HEK293 (cell line): ENCODE results near the gene ZBP1.

ENCODE experiments used
- KLF1 ChIP-seq: fragments of 450-650 bp; formaldehyde crosslinking; IDR thresholded peaks from 2 replicates; pipeline ENCODE4 v1.5.1; 2016; ENCODE audit warnings: missing biosample characterization, missing genetic modification characterization
- PRDM1 ChIP-seq: fragments of 450-650 bp; formaldehyde crosslinking; IDR thresholded peaks from 2 replicates; pipeline ENCODE4; 2016; ENCODE audit warnings: missing biosample characterization, missing genetic modification characterization
- SALL2 ChIP-seq: fragments of 450-650 bp; formaldehyde crosslinking; IDR thresholded peaks from 2 replicates; pipeline ENCODE4 v1.5.0; 2017; ENCODE audit warnings: missing biosample characterization, mild to moderate bottlenecking, missing genetic modification characterization, borderline replicate concordance
- SCRT1 ChIP-seq: fragments of 450-650 bp; formaldehyde crosslinking; IDR thresholded peaks from 2 replicates; pipeline ENCODE4 v1.5.1; 2016; ENCODE audit warnings: missing biosample characterization, missing genetic modification characterization, borderline replicate concordance
- SP3 ChIP-seq: fragments of 450-650 bp; formaldehyde crosslinking; IDR thresholded peaks from 2 replicates; pipeline ENCODE4 v1.5.1; 2016; ENCODE audit warnings: missing biosample characterization, missing genetic modification characterization
- TCF7L2 ChIP-seq: IDR thresholded peaks from 2 replicates; pipeline ENCODE4 v1.6.1; 2011; ENCODE audit warnings: low read depth, mild to moderate bottlenecking, inconsistent platforms, low read length, moderate library complexity, borderline replicate concordance
- ZEB2 ChIP-seq: fragments of 450-650 bp; formaldehyde crosslinking; IDR thresholded peaks from 2 replicates; pipeline ENCODE4 v1.5.1; 2016; ENCODE audit warnings: missing biosample characterization, missing genetic modification characterization
- ZIC2 ChIP-seq: fragments of 450-650 bp; formaldehyde crosslinking; IDR thresholded peaks from 2 replicates; pipeline ENCODE4 v1.5.1; 2016; ENCODE audit warnings: missing biosample characterization, missing genetic modification characterization
- ZNF140 ChIP-seq: fragments of 450-650 bp; formaldehyde crosslinking; IDR thresholded peaks from 2 replicates; pipeline ENCODE4 v1.5.1; 2016; ENCODE audit warnings: missing biosample characterization, missing genetic modification characterization
- ZNF146 ChIP-seq: fragments of 450-650 bp; formaldehyde crosslinking; IDR thresholded peaks from 2 replicates; pipeline ENCODE4 v1.5.1; 2016; ENCODE audit warnings: missing biosample characterization, missing genetic modification characterization
- ZNF184 ChIP-seq: fragments of 450-650 bp; IDR thresholded peaks from 2 replicates; pipeline ENCODE4 v1.5.1; 2018; ENCODE audit warnings: missing biosample characterization, mild to moderate bottlenecking, missing genetic modification characterization
- ZNF248 ChIP-seq: fragments of 450-650 bp; formaldehyde crosslinking; IDR thresholded peaks from 2 replicates; pipeline ENCODE4 v1.5.1; 2017; ENCODE audit warnings: missing biosample characterization, missing genetic modification characterization
- ZNF274 ChIP-seq, 2 experiments: fragments of 200-500 bp in 1 of 2; fragments of 450-650 bp in 1 of 2; sonication (Bioruptor generic) in 1 of 2; formaldehyde crosslinking in 1 of 2; IDR thresholded peaks; 2 replicates each; pipeline versions ENCODE4 v1.5.1 to v1.6.1; 2014 to 2016; ENCODE audit warnings: borderline replicate concordance in 1 of 2, inconsistent platforms in 1 of 2, low read length in 1 of 2, missing biosample characterization in 1 of 2, missing genetic modification characterization in 1 of 2
- ZNF292 ChIP-seq: fragments of 450-650 bp; formaldehyde crosslinking; IDR thresholded peaks from 2 replicates; pipeline ENCODE4 v1.5.1; 2016; ENCODE audit warnings: low read depth, missing biosample characterization, missing genetic modification characterization, borderline replicate concordance
- ZNF302 ChIP-seq: fragments of 450-650 bp; formaldehyde crosslinking; IDR thresholded peaks from 2 replicates; pipeline ENCODE4 v1.5.1; 2016; ENCODE audit warnings: missing biosample characterization, missing genetic modification characterization, low read depth
- ZNF366 ChIP-seq: fragments of 450-650 bp; formaldehyde crosslinking; conservative IDR thresholded peaks from 2 replicates; pipeline ENCODE4 v1.5.1; 2016; ENCODE audit warnings: missing biosample characterization, missing genetic modification characterization
- ZNF555 ChIP-seq: fragments of 450-650 bp; formaldehyde crosslinking; conservative IDR thresholded peaks from 2 replicates; pipeline ENCODE4 v1.5.1; 2017; ENCODE audit warnings: missing biosample characterization, mild to moderate bottlenecking, missing genetic modification characterization, inconsistent platforms
- ZNF571 ChIP-seq: fragments of 450-650 bp; formaldehyde crosslinking; IDR thresholded peaks from 2 replicates; pipeline ENCODE4 v1.5.0; 2017; ENCODE audit warnings: missing biosample characterization, missing genetic modification characterization
- ZNF585B ChIP-seq: fragments of 450-650 bp; formaldehyde crosslinking; IDR thresholded peaks from 2 replicates; pipeline ENCODE4 v1.5.1; 2016; ENCODE audit warnings: missing biosample characterization, missing genetic modification characterization
- ZNF747 ChIP-seq: fragments of 450-650 bp; formaldehyde crosslinking; IDR thresholded peaks from 2 replicates; pipeline ENCODE4 v1.5.1; 2016; ENCODE audit warnings: missing biosample characterization, missing genetic modification characterization
- ZSCAN16 ChIP-seq: fragments of 450-650 bp; formaldehyde crosslinking; IDR thresholded peaks from 2 replicates; pipeline ENCODE4 v1.5.1; 2016; ENCODE audit warnings: missing biosample characterization, missing genetic modification characterization
- TF ChIP-seq, protein P1 (sequence below): fragments of 450-650 bp; formaldehyde crosslinking; IDR thresholded peaks from 2 replicates; pipeline ENCODE4 v1.5.1; 2016; ENCODE audit warnings: missing biosample characterization, missing genetic modification characterization
- TF ChIP-seq, protein P2 (sequence below): fragments of 450-650 bp; formaldehyde crosslinking; IDR thresholded peaks from 2 replicates; pipeline ENCODE4 v1.5.1; 2016; ENCODE audit warnings: missing biosample characterization, missing genetic modification characterization
- TF ChIP-seq, protein P3 (sequence below): sonication (generic); formaldehyde crosslinking; IDR thresholded peaks from 2 replicates; pipeline ENCODE4 v1.8.1; 2022; ENCODE audit warnings: mild to moderate bottlenecking, moderate library complexity, missing genetic modification reagents
- TF ChIP-seq, protein P4 (sequence below): fragments of 450-650 bp; formaldehyde crosslinking; IDR thresholded peaks from 2 replicates; pipeline ENCODE4 v1.5.1; 2017; ENCODE audit warnings: missing biosample characterization, missing genetic modification characterization
- TF ChIP-seq, protein P5 (sequence below): fragments of 450-650 bp; formaldehyde crosslinking; IDR thresholded peaks from 2 replicates; pipeline ENCODE4 v1.5.1; 2016; ENCODE audit warnings: missing biosample characterization, missing genetic modification characterization, low read depth
- TF ChIP-seq, protein P6 (sequence below): fragments of 450-650 bp; formaldehyde crosslinking; IDR thresholded peaks from 2 replicates; pipeline ENCODE4 v1.5.1; 2016; ENCODE audit warnings: missing biosample characterization, missing genetic modification characterization
- TF ChIP-seq, protein P7 (sequence below): fragments of 450-650 bp; formaldehyde crosslinking; IDR thresholded peaks from 2 replicates; pipeline ENCODE4 v1.5.1; 2016; ENCODE audit warnings: missing biosample characterization, missing genetic modification characterization, borderline replicate concordance

Gene ZBP1

DNA sequence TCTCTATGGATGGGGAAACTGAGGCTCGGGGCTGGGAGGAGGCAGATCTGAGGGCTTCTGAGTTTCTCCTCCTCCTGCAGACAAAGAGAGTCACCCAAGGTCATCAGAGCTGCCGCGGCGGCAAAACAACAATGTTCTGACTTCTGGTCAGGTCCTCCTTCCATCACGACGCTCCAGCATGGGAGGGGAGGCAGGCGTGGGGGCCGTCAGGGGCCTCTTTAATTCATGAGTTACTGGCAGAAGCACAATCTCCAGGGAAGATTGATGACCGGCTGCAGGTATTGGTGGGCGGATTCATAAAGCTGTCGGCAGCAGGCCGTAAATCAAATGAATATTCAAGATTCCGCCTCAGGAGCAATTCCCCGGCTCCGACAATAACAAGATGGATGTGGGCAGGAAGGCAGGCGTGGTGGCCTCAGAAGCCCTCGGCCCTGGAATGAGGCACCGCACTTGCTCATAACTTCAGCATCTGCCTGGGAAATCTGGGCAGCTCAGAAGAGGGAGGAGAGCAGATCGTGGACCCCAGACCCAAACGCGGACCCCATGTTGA is 40.3 kb downstream of the ZBP1 start (continued):
- TF ChIP-seq ZNF248 (tag by site-specific recombination) (no peak), SCRT1 (peak; percentile 55; the same call in 1 of the 2 replicates), ZSCAN16 (tag by site-specific recombination) (no peak), PRDM1 (tag by site-specific recombination) (no peak), TCF7L2 (peak; percentile 37; the same call in 1 of the 2 replicates), ZNF366 (tag by site-specific recombination) (peak; percentile 68; the same call in 1 of the 2 replicates), KLF1 (tag by site-specific recombination) (peak; percentile 83), ZNF555 (tag by site-specific recombination) (no peak), ZNF146 (tag by site-specific recombination) (peak; percentile 14; the same call in 1 of the 2 replicates), ZNF292 (tag by site-specific recombination) (no peak), ZNF571 (tag by site-specific recombination) (no peak), ZNF274 (IDR thresholded peaks at IDR 0.05; ENCODE audit: low read length) (no peak), ZNF274 (tag by site-specific recombination; IDR thresholded peaks at IDR 0.05; ENCODE audit: borderline replicate concordance) (no peak), ZNF140 (tag by site-specific recombination) (no peak), ZNF747 (tag by site-specific recombination) (no peak), ZIC2 (peak; percentile 57), SALL2 (tag by site-specific recombination) (no peak), ZEB2 (tag by site-specific recombination) (peak; percentile 84), SP3 (tag by site-specific recombination) (no peak), ZNF585B (tag by site-specific recombination) (no peak), ZNF184 (no peak), ZNF302 (no peak)
- TF ChIP-seq, protein P1, sequence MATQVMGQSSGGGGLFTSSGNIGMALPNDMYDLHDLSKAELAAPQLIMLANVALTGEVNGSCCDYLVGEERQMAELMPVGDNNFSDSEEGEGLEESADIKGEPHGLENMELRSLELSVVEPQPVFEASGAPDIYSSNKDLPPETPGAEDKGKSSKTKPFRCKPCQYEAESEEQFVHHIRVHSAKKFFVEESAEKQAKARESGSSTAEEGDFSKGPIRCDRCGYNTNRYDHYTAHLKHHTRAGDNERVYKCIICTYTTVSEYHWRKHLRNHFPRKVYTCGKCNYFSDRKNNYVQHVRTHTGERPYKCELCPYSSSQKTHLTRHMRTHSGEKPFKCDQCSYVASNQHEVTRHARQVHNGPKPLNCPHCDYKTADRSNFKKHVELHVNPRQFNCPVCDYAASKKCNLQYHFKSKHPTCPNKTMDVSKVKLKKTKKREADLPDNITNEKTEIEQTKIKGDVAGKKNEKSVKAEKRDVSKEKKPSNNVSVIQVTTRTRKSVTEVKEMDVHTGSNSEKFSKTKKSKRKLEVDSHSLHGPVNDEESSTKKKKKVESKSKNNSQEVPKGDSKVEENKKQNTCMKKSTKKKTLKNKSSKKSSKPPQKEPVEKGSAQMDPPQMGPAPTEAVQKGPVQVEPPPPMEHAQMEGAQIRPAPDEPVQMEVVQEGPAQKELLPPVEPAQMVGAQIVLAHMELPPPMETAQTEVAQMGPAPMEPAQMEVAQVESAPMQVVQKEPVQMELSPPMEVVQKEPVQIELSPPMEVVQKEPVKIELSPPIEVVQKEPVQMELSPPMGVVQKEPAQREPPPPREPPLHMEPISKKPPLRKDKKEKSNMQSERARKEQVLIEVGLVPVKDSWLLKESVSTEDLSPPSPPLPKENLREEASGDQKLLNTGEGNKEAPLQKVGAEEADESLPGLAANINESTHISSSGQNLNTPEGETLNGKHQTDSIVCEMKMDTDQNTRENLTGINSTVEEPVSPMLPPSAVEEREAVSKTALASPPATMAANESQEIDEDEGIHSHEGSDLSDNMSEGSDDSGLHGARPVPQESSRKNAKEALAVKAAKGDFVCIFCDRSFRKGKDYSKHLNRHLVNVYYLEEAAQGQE (tag by site-specific recombination) = no peak
- TF ChIP-seq, protein P2, sequence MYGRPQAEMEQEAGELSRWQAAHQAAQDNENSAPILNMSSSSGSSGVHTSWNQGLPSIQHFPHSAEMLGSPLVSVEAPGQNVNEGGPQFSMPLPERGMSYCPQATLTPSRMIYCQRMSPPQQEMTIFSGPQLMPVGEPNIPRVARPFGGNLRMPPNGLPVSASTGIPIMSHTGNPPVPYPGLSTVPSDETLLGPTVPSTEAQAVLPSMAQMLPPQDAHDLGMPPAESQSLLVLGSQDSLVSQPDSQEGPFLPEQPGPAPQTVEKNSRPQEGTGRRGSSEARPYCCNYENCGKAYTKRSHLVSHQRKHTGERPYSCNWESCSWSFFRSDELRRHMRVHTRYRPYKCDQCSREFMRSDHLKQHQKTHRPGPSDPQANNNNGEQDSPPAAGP (tag by site-specific recombination) = peak; percentile 97
- TF ChIP-seq, protein P3, sequence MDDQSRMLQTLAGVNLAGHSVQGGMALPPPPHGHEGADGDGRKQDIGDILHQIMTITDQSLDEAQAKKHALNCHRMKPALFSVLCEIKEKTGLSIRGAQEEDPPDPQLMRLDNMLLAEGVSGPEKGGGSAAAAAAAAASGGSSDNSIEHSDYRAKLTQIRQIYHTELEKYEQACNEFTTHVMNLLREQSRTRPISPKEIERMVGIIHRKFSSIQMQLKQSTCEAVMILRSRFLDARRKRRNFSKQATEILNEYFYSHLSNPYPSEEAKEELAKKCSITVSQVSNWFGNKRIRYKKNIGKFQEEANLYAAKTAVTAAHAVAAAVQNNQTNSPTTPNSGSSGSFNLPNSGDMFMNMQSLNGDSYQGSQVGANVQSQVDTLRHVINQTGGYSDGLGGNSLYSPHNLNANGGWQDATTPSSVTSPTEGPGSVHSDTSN = peak; percentile 72; the same call in 1 of the 2 replicates
- TF ChIP-seq, protein P4, sequence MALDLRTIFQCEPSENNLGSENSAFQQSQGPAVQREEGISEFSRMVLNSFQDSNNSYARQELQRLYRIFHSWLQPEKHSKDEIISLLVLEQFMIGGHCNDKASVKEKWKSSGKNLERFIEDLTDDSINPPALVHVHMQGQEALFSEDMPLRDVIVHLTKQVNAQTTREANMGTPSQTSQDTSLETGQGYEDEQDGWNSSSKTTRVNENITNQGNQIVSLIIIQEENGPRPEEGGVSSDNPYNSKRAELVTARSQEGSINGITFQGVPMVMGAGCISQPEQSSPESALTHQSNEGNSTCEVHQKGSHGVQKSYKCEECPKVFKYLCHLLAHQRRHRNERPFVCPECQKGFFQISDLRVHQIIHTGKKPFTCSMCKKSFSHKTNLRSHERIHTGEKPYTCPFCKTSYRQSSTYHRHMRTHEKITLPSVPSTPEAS (tag by site-specific recombination) = no peak
- TF ChIP-seq, protein P5, sequence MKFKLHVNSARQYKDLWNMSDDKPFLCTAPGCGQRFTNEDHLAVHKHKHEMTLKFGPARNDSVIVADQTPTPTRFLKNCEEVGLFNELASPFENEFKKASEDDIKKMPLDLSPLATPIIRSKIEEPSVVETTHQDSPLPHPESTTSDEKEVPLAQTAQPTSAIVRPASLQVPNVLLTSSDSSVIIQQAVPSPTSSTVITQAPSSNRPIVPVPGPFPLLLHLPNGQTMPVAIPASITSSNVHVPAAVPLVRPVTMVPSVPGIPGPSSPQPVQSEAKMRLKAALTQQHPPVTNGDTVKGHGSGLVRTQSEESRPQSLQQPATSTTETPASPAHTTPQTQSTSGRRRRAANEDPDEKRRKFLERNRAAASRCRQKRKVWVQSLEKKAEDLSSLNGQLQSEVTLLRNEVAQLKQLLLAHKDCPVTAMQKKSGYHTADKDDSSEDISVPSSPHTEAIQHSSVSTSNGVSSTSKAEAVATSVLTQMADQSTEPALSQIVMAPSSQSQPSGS (tag by site-specific recombination) = no peak
- TF ChIP-seq, protein P6, sequence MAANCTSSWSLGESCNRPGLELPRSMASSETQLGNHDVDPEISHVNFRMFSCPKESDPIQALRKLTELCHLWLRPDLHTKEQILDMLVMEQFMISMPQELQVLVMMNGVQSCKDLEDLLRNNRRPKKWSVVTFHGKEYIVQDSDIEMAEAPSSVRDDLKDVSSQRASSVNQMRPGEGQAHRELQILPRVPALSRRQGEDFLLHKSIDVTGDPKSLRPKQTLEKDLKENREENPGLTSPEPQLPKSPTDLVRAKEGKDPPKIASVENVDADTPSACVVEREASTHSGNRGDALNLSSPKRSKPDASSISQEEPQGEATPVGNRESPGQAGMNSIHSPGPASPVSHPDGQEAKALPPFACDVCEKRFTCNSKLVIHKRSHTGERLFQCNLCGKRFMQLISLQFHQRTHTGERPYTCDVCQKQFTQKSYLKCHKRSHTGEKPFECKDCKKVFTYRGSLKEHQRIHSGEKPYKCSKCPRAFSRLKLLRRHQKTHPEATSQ (tag by site-specific recombination) = no peak
- TF ChIP-seq, protein P7, sequence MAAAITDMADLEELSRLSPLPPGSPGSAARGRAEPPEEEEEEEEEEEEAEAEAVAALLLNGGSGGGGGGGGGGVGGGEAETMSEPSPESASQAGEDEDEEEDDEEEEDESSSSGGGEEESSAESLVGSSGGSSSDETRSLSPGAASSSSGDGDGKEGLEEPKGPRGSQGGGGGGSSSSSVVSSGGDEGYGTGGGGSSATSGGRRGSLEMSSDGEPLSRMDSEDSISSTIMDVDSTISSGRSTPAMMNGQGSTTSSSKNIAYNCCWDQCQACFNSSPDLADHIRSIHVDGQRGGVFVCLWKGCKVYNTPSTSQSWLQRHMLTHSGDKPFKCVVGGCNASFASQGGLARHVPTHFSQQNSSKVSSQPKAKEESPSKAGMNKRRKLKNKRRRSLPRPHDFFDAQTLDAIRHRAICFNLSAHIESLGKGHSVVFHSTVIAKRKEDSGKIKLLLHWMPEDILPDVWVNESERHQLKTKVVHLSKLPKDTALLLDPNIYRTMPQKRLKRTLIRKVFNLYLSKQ = no peak
